Pancreas (tissue), 10 donors: Measurements from ENCODE around the gene ACTA1. TPM values are rescaled to one million over a fixed set of nuclear protein-coding genes. Genes with fewer than 3 reads are reported as not detected.

Experiments used
- ATAC-seq, 4 donors: fragments of 200-7000 bp; cut with Tn5 transposase; one replicate each; pipeline versions ENCODE4 v1.8.0 to v1.9.1; 2020; ENCODE audit warnings: mild to moderate bottlenecking in 4 of 4, moderate library complexity in 4 of 4
- DNase-seq, 6 donors: peaks; one replicate each; pipeline ENCODE4 v3.0.0-alpha.2; 2020
- FAIRE-seq: peaks from 2 replicates; lab custom pipeline; 2012; peaks lifted over from hg19 to GRCh38; lab: Jason Lieb, UNC
- H3K27ac ChIP-seq, 4 donors: fragments of 200-600 bp; sonication (generic); 1 replicate in 3 of 4; 2 replicates in 1 of 4; pipeline versions ENCODE4 v1.5.0 to v1.8.0; 2020
- H3K27me3 ChIP-seq, 4 donors: fragments of 200-600 bp; one replicate each; pipeline ENCODE4 v1.8.0; 2021
- H3K36me3 ChIP-seq, 3 donors: fragments of 200-600 bp; sonication (generic) in 1 of 3; one replicate each; pipeline versions ENCODE4 v1.5.0 to v1.8.0; 2020 to 2021
- H3K4me1 ChIP-seq, 3 donors: fragments of 200-600 bp; one replicate each; pipeline ENCODE4 v1.8.0; 2021
- H3K4me3 ChIP-seq, 4 donors: fragments of 200-600 bp; sonication (generic) in 2 of 4; one replicate each; pipeline versions ENCODE4 v1.5.0 to v1.8.0; 2020 to 2021
- H3K9me3 ChIP-seq, 4 donors: fragments of 200-600 bp; one replicate each; pipeline ENCODE4 v1.8.0; 2021
- WGBS, 2 donors: extraction: QIAGEN DNeasy Blood & Tissue Kit; methylation state at CpG; one replicate each; pipeline ENCODE4 v1.1.7; 2013; 5-methylcytosine and 5-hydroxymethylcytosine counted together
- intact Hi-C, 3 donors: fragments of 100-400 bp; cut with DNase I; formaldehyde crosslinking; loops; one replicate each; pipeline versions ENCODE4 v1.11.1 to v1.14.2; 2022
- polyA plus RNA-seq, 2 donors: library from polyadenylated mRNA; stranded (reverse); fragments of 200-250 nt; gene quantifications; one replicate each; pipeline ENCODE4 v1.2.3, GENCODE V29; 2013
- total RNA-seq, 6 donors: library from RNA; stranded (reverse); fragmentation: NEBNext Ultra II Directional in 4 of 6; extraction: Animal tissue kit (Norgen Biotek cat#: 25700) in 4 of 6; gene quantifications; one replicate each; pipeline versions ENCODE4 v1.2.1 to v1.2.4, GENCODE V29; 2021 to 2023
- TF ChIP-seq, protein P1 (sequence below), 4 donors: fragments of 200-600 bp; sonication (generic) in 3 of 4; IDR thresholded peaks; one replicate each; pipeline versions ENCODE4 v1.5.0 to v1.8.0; 2021; ENCODE audit warnings: antibody characterized with exemption in 4 of 4
- donor health status: healthy with polysubstance abuse.
- donor health status: DM: no; HTN: no; CAD: no; lungs with moderate emphysema.
- donor health status: DM: no; HTN: no; CAD: no.
- donor health status: control.
- donor health status: control.
- donor health status: Bipolar disorder and iron deficiency.
- donor health status: DM: yes; HTN: yes; CAD: no.
- donor health status: DM: no; HTN: no; CAD: no.
- donor health status: DM: no; HTN: no; CAD: no.
- donor health status: DM: yes; HTN: yes; CAD: no.

The ACTA1 gene
- total and polyA plus RNA-seq, 8 donors: 0.76 to 6.9 (median 4.2) TPM; not detected in 5

DNA sequence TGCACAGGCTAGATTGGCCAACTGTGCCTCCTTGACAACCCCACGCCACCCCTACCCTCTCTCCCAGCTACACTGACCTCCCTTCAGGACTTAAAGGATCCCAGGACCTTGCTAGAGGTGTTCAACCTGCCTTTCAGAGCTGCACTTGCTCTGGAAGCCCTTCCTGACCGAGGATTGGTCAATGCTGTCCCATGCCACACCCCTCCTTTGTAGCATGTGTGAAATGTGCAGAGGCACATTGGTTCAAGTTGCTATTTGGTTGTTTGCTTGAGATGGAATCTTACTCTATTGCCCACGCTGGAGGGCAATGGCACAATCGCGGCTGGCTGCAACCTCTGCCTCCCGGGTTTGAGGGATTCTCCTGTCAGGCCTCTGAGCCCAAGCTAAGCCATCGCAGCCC, 21.8 kb downstream of the ACTA1 start:
- Histone ChIP-seq H3K36me3 (no peaks in the 10 kb centered on the region), H3K4me1 (peaks cover 9 to 13% (median 10%) of the 10 kb centered on the region in 3 donors), H3K27ac (no peak overlapping the region), H3K27me3 (peaks cover 0 to 7% (median 3%) of the 10 kb centered on the region in 4 donors), H3K4me3 (no peak overlapping the region), H3K9me3 (no peaks in the 10 kb centered on the region)
- TF ChIP-seq, protein P1, sequence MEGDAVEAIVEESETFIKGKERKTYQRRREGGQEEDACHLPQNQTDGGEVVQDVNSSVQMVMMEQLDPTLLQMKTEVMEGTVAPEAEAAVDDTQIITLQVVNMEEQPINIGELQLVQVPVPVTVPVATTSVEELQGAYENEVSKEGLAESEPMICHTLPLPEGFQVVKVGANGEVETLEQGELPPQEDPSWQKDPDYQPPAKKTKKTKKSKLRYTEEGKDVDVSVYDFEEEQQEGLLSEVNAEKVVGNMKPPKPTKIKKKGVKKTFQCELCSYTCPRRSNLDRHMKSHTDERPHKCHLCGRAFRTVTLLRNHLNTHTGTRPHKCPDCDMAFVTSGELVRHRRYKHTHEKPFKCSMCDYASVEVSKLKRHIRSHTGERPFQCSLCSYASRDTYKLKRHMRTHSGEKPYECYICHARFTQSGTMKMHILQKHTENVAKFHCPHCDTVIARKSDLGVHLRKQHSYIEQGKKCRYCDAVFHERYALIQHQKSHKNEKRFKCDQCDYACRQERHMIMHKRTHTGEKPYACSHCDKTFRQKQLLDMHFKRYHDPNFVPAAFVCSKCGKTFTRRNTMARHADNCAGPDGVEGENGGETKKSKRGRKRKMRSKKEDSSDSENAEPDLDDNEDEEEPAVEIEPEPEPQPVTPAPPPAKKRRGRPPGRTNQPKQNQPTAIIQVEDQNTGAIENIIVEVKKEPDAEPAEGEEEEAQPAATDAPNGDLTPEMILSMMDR (IDR thresholded peaks at IDR 0.05): no peak
- WGBS, 2 donors: 87 to 93% methylated on average over 7 of the region's 7 CpGs
- ATAC-seq (no peak), DNase-seq (no peak), FAIRE-seq (no peak)
- intact Hi-C loops: no loop called here

- H3K27me3 ChIP-seq: peaks cover 0 to 8% (median 3%) of the 10 kb centered on the region in 4 donors
- intact Hi-C loops: no loop called here
- no peak overlapping the region for H3K27ac ChIP-seq
- no peak for FAIRE-seq
- H3K9me3 ChIP-seq: no peaks in the 10 kb centered on the region
- no peak for ATAC-seq
- no peak for DNase-seq
- no peak overlapping the region for H3K4me3 ChIP-seq
- H3K4me1 ChIP-seq: peaks cover 9 to 13% (median 10%) of the 10 kb centered on the region in 3 donors
- 71 to 73% methylated on average over 11 of the region's 11 CpGs for WGBS, 2 donors
- TF ChIP-seq, protein P1 (IDR thresholded peaks at IDR 0.05): no peak
- no peaks in the 10 kb centered on the region for H3K36me3 ChIP-seq
Measured at GRCh38 chr1:229411434-229412055, 22.3 kb downstream of the ACTA1 start.

DNA sequence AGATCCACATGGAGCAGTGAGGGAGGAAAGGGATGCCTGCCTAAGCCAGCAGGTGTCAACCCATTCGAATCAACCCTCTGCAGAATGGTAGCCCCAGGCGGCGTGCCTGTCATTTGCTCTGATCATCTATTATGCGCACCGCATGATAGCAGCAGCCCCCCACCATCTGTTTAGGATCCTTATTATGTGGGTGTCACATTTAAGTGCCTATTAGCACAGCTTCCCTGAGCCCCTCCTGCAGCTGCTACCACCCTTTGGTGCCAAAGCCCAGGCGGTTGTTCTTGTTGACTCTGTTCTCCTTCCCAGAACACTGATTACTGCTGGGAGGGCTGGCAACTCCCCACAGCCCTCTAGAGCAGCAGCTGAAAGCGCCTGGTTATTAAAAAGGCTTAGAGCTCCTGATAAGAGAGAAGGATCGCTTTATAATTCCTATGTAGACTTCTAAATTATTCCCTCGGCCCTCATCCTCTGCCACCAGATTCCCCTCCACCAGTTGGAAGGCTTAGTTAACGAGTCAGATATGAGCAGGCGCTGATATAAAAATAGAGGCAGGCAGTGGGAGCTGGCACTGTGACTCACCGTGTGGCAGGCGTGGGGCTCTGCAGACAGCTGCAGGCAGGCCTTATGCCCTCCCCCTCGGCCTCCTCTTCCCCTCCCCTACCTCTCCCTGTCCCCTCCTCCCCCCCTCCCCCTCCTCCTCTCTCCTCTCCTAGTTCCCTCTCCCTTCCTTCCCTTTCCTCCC, 23.0 kb downstream of the ACTA1 start:
- TF ChIP-seq, protein P1 (IDR thresholded peaks at IDR 0.05): no peak
- intact Hi-C loops: no loop called here
- 18 to 22% methylated on average over 13 to 14 of the region's 14 CpGs for WGBS, 2 donors
- FAIRE-seq: no peak
- peaks cover 9 to 13% (median 10%) of the 10 kb centered on the region in 3 donors for H3K4me1 ChIP-seq
- no peaks in the 10 kb centered on the region for H3K36me3 ChIP-seq
- peak; percentile 94 to 98 (median 96) for ATAC-seq
- peaks cover 0 to 8% (median 3%) of the 10 kb centered on the region in 4 donors for H3K27me3 ChIP-seq
- peak overlapping the region in 3 of 4 donors; percentile 16 to 57 (median 55) for H3K27ac ChIP-seq
- H3K9me3 ChIP-seq: no peaks in the 10 kb centered on the region
- H3K4me3 ChIP-seq: peak overlapping the region in 1 of 4 donors; percentile 22
- DNase-seq: peak; percentile 72 to 86 (median 80)

- no peak for FAIRE-seq
- H3K36me3 ChIP-seq: no peaks in the 10 kb centered on the region
- intact Hi-C loops: no loop called here
- H3K27me3 ChIP-seq: peaks cover 0 to 8% (median 3%) of the 10 kb centered on the region in 4 donors
- H3K9me3 ChIP-seq: no peaks in the 10 kb centered on the region
- peaks cover 9 to 13% (median 10%) of the 10 kb centered on the region in 3 donors for H3K4me1 ChIP-seq
- peak overlapping the region in 1 of 4 donors; percentile 16 for H3K27ac ChIP-seq
- TF ChIP-seq, protein P1 (IDR thresholded peaks at IDR 0.05): no peak
- no peak for DNase-seq
- 60% methylated on average over 9 of the region's 9 CpGs for WGBS, 2 donors
- no peak overlapping the region for H3K4me3 ChIP-seq
- ATAC-seq: no peak
Measured at GRCh38 chr1:229410370-229410691, 23.6 kb downstream of the ACTA1 start.
